ENCODE results near the gene NBEAL1.
"Not testable (repeated sequence)": the region's sequence is repeated elsewhere in the genome, so short reads cannot be mapped to it uniquely, and the experiment has no call there.

Gene NBEAL1

GRCh38 chr2:203201426-203201825 is 186.8 kb downstream of the NBEAL1 start:
- Histone ChIP-seq H3K4me1 (ENCODE audit: low read length) (peaks cover 11% of the 10 kb centered on the region), H2AFZ (ENCODE audit: low read length) (no peak overlapping the region), H3F3A (ENCODE audit: insufficient read depth, low read length) (peaks cover 5% of the 10 kb centered on the region; the same call in 1 of the 2 replicates), H3K9me2 (replicated peaks; ENCODE audit: insufficient read depth, low read length) (no peaks in the 10 kb centered on the region), H3K9ac (ENCODE audit: low read length) (no peak overlapping the region), H3K4me3 (ENCODE audit: low read length) (no peak overlapping the region), H3K4me2 (ENCODE audit: low read depth, low read length) (no peak overlapping the region), H3K9me3 (replicated peaks; ENCODE audit: insufficient read depth, low read length) (no peaks in the 10 kb centered on the region), H3K79me2 (ENCODE audit: low read length) (no peaks in the 10 kb centered on the region), H3K27me3 (replicated peaks; ENCODE audit: insufficient read depth, low read length) (no peaks in the 10 kb centered on the region), H3K27ac (ENCODE audit: low read length) (no peak overlapping the region), H4K20me1 (ENCODE audit: insufficient read depth, low read length) (no peaks in the 10 kb centered on the region), H3K36me3 (replicated peaks; ENCODE audit: insufficient read depth, low read length) (no peaks in the 10 kb centered on the region)
- no peak for TF ChIP-seq CTCF (IDR thresholded peaks at IDR 0.05; ENCODE audit: low read length)
- TF ChIP-seq EZH2phosphoT487 (IDR thresholded peaks at IDR 0.05; ENCODE audit: low read length), result no peak
- TF ChIP-seq EZH2 (optimal IDR thresholded peaks at IDR 0.05; ENCODE audit: low read depth, low read length), result no peak
- DNase-seq, result no peak

- Histone ChIP-seq H3K4me2 (ENCODE audit: low read depth, low read length) (no peak overlapping the region), H2AFZ (ENCODE audit: low read length) (no peak overlapping the region), H3K9ac (ENCODE audit: low read length) (no peak overlapping the region), H3K27ac (ENCODE audit: low read length) (no peak overlapping the region), H3K79me2 (ENCODE audit: low read length) (no peaks in the 10 kb centered on the region), H3K4me3 (ENCODE audit: low read length) (no peak overlapping the region), H4K20me1 (ENCODE audit: insufficient read depth, low read length) (no peaks in the 10 kb centered on the region), H3K4me1 (ENCODE audit: low read length) (no peaks in the 10 kb centered on the region), H3K36me3 (replicated peaks; ENCODE audit: insufficient read depth, low read length) (no peaks in the 10 kb centered on the region), H3K9me3 (replicated peaks; ENCODE audit: insufficient read depth, low read length) (no peaks in the 10 kb centered on the region), H3K27me3 (replicated peaks; ENCODE audit: insufficient read depth, low read length) (no peaks in the 10 kb centered on the region), H3K9me2 (replicated peaks; ENCODE audit: insufficient read depth, low read length) (no peaks in the 10 kb centered on the region), H3F3A (ENCODE audit: insufficient read depth, low read length) (no peaks in the 10 kb centered on the region)
- TF ChIP-seq EZH2phosphoT487 (IDR thresholded peaks at IDR 0.05; ENCODE audit: low read length) (no peak), EZH2 (optimal IDR thresholded peaks at IDR 0.05; ENCODE audit: low read depth, low read length) (no peak), CTCF (IDR thresholded peaks at IDR 0.05; ENCODE audit: low read length) (no peak)
- no peak for DNase-seq
Measured at GRCh38 chr2:203209538-203209937, 194.9 kb downstream of the NBEAL1 start.

GRCh38 chr2:203225423-203226039 is 210.9 kb downstream of the NBEAL1 start:
- DNase-seq, result peak; percentile 29
- no peaks in the 10 kb centered on the region for H3K9me3 ChIP-seq (replicated peaks; ENCODE audit: insufficient read depth, low read length)
- TF ChIP-seq EZH2 (optimal IDR thresholded peaks at IDR 0.05; ENCODE audit: low read depth, low read length) (no peak), CTCF (IDR thresholded peaks at IDR 0.05; ENCODE audit: low read length) (peak; percentile 74)

GRCh38 chr2:203229674-203230073 is 215.0 kb downstream of the NBEAL1 start:
- not testable (repeated sequence) for H3K9me3 ChIP-seq (replicated peaks; ENCODE audit: insufficient read depth, low read length); H3F3A ChIP-seq (ENCODE audit: insufficient read depth, low read length); H3K4me2 ChIP-seq (ENCODE audit: low read depth, low read length); H2AFZ ChIP-seq (ENCODE audit: low read length); H3K79me2 ChIP-seq (ENCODE audit: low read length); H3K4me1 ChIP-seq (ENCODE audit: low read length); H3K4me3 ChIP-seq (ENCODE audit: low read length); H3K36me3 ChIP-seq (replicated peaks; ENCODE audit: insufficient read depth, low read length); H3K9me2 ChIP-seq (replicated peaks; ENCODE audit: insufficient read depth, low read length); H4K20me1 ChIP-seq (ENCODE audit: insufficient read depth, low read length); DNase-seq; H3K9ac ChIP-seq (ENCODE audit: low read length); H3K27me3 ChIP-seq (replicated peaks; ENCODE audit: insufficient read depth, low read length); H3K27ac ChIP-seq (ENCODE audit: low read length)

More at GRCh38 chr2:203225423-203226039, 210.9 kb downstream of the NBEAL1 start:
- H3K27ac ChIP-seq (ENCODE audit: low read length), result no peak overlapping the region
- no peaks in the 10 kb centered on the region for H3K4me1 ChIP-seq (ENCODE audit: low read length)
- H4K20me1 ChIP-seq (ENCODE audit: insufficient read depth, low read length), result no peaks in the 10 kb centered on the region
- no peak overlapping the region for H3K9ac ChIP-seq (ENCODE audit: low read length)
- no peaks in the 10 kb centered on the region for H3F3A ChIP-seq (ENCODE audit: insufficient read depth, low read length)
- no peaks in the 10 kb centered on the region for H3K27me3 ChIP-seq (replicated peaks; ENCODE audit: insufficient read depth, low read length)
- H2AFZ ChIP-seq (ENCODE audit: low read length), result no peak overlapping the region
- no peaks in the 10 kb centered on the region for H3K36me3 ChIP-seq (replicated peaks; ENCODE audit: insufficient read depth, low read length)
- no peak overlapping the region for H3K4me3 ChIP-seq (ENCODE audit: low read length)
- H3K4me2 ChIP-seq (ENCODE audit: low read depth, low read length), result no peak overlapping the region
- no peaks in the 10 kb centered on the region for H3K79me2 ChIP-seq (ENCODE audit: low read length)
- H3K9me2 ChIP-seq (replicated peaks; ENCODE audit: insufficient read depth, low read length), result no peaks in the 10 kb centered on the region

Measured in MM.1S (cell line).